ENCODE results near the gene SLC5A1. TPM values are rescaled to one million over a fixed set of nuclear protein-coding genes. Genes with fewer than 3 reads are reported as not detected.

Gene SLC5A1
- total RNA-seq, 1 experiment from 2014 or later = not detected

DNA sequence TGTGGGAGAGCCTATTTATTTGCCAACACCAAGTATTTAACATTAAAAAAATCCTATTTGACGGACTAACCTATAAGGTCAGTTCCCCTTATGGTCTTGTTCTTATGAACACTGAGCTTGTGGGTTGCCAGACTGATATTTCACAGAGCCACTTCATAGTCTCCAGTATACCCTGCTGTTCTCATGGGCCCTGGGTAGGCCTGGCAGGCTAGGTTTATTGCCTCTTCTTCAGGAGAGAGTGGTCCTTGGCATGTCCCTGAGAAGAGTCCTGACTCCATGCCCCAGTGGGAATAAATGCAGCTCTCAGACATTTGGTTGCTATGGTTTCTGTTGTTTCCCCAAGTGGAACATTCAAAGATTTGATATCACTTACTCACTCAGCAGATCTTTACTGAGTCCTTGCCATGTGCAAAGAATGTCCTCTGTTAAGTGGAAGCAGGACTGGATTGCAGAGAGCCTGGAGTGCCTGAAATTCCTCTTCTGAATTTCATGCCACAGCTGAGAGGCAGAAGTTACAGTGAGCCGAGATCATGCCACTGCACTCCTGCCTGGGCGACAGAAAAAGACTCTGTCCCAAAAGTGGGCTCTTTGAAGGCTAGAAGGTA is 15.7 kb downstream of the SLC5A1 start:
- H3K36me3 Mint-ChIP-seq = no peaks in the 10 kb centered on the region
- no peak overlapping the region for H3K4me3 Mint-ChIP-seq

More for the DNA sequence above, 15.7 kb downstream of the SLC5A1 start:
- H3K27ac Mint-ChIP-seq = no peak overlapping the region
- peaks cover 5% of the 10 kb centered on the region for H3K27me3 Mint-ChIP-seq (ENCODE audit: low read depth)
- ATAC-seq (no peak; the same call in 1 of the 2 replicates), DNase-seq (ENCODE audit: low spot score) (no peak)
- no peaks in the 10 kb centered on the region for H3K9me3 Mint-ChIP-seq
- ChIA-PET CTCF (interaction anchor here (1.4 kb wide), 1 partner anchor 88 kb away, joined by 5 read pairs; no protein-coding TSS in a partner anchor), POLR2A (no interaction called here)
- TF ChIP-seq ATF1 (CRISPR knock-in tag; IDR thresholded peaks at IDR 0.05) (no peak), USF1 (CRISPR knock-in tag; IDR thresholded peaks at IDR 0.05) (no peak), TEAD1 (CRISPR knock-in tag; IDR thresholded peaks at IDR 0.05) (no peak), ZNF671 (CRISPR knock-in tag; IDR thresholded peaks at IDR 0.05) (no peak), NFE2L1 (CRISPR knock-in tag; IDR thresholded peaks at IDR 0.05) (no peak), MXD4 (CRISPR knock-in tag; IDR thresholded peaks at IDR 0.05; ENCODE audit: borderline replicate concordance) (no peak), ZSCAN18 (CRISPR knock-in tag; IDR thresholded peaks at IDR 0.05) (no peak), HMGXB4 (CRISPR knock-in tag; IDR thresholded peaks at IDR 0.05) (no peak), JAZF1 (CRISPR knock-in tag; IDR thresholded peaks at IDR 0.05) (no peak), FOXK1 (CRISPR knock-in tag; IDR thresholded peaks at IDR 0.05) (no peak), PRRX2 (CRISPR knock-in tag; IDR thresholded peaks at IDR 0.05) (no peak), ATF6 (CRISPR knock-in tag; IDR thresholded peaks at IDR 0.05) (no peak), ZNF396 (CRISPR knock-in tag; IDR thresholded peaks at IDR 0.05; ENCODE audit: borderline replicate concordance) (no peak), ZNF121 (CRISPR knock-in tag; IDR thresholded peaks at IDR 0.05) (no peak)
- TF ChIP-seq, protein P1, sequence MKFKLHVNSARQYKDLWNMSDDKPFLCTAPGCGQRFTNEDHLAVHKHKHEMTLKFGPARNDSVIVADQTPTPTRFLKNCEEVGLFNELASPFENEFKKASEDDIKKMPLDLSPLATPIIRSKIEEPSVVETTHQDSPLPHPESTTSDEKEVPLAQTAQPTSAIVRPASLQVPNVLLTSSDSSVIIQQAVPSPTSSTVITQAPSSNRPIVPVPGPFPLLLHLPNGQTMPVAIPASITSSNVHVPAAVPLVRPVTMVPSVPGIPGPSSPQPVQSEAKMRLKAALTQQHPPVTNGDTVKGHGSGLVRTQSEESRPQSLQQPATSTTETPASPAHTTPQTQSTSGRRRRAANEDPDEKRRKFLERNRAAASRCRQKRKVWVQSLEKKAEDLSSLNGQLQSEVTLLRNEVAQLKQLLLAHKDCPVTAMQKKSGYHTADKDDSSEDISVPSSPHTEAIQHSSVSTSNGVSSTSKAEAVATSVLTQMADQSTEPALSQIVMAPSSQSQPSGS (CRISPR knock-in tag; IDR thresholded peaks at IDR 0.05; ENCODE audit: borderline replicate concordance, low read depth) = no peak
- TF ChIP-seq, protein P2, sequence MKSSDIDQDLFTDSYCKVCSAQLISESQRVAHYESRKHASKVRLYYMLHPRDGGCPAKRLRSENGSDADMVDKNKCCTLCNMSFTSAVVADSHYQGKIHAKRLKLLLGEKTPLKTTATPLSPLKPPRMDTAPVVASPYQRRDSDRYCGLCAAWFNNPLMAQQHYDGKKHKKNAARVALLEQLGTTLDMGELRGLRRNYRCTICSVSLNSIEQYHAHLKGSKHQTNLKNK (CRISPR knock-in tag; IDR thresholded peaks at IDR 0.05) = no peak
- TF ChIP-seq, protein P3, sequence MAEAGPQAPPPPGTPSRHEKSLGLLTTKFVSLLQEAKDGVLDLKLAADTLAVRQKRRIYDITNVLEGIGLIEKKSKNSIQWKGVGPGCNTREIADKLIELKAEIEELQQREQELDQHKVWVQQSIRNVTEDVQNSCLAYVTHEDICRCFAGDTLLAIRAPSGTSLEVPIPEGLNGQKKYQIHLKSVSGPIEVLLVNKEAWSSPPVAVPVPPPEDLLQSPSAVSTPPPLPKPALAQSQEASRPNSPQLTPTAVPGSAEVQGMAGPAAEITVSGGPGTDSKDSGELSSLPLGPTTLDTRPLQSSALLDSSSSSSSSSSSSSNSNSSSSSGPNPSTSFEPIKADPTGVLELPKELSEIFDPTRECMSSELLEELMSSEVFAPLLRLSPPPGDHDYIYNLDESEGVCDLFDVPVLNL (CRISPR knock-in tag; IDR thresholded peaks at IDR 0.05; ENCODE audit: borderline replicate concordance, low read depth) = no peak
- TF ChIP-seq, protein P4, sequence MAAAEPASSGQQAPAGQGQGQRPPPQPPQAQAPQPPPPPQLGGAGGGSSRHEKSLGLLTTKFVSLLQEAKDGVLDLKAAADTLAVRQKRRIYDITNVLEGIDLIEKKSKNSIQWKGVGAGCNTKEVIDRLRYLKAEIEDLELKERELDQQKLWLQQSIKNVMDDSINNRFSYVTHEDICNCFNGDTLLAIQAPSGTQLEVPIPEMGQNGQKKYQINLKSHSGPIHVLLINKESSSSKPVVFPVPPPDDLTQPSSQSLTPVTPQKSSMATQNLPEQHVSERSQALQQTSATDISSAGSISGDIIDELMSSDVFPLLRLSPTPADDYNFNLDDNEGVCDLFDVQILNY (CRISPR knock-in tag; IDR thresholded peaks at IDR 0.05) = no peak
- no peaks in the 10 kb centered on the region for H3K4me1 Mint-ChIP-seq

Data from WTC11 (cell line).